Colonic mucosa (tissue), 4 donors: ENCODE results near the gene ANAPC16. TPM values are rescaled to one million over a fixed set of nuclear protein-coding genes. Genes with fewer than 3 reads are reported as not detected.

Experiments
- DNase-seq: peaks from one replicate; pipeline ENCODE4 v3.0.0-alpha.2; 2020
- H3K27ac ChIP-seq: fragments of 200-600 bp; one replicate; pipeline ENCODE4 v1.8.0; 2021
- H3K27me3 ChIP-seq: fragments of 200-600 bp; one replicate; pipeline ENCODE4 v1.8.0; 2021
- H3K36me3 ChIP-seq: fragments of 200-600 bp; one replicate; pipeline ENCODE4 v1.8.0; 2021
- H3K4me1 ChIP-seq: fragments of 200-600 bp; one replicate; pipeline ENCODE4 v1.8.0; 2021; ENCODE audit warnings: mild to moderate bottlenecking
- H3K4me3 ChIP-seq: fragments of 200-600 bp; one replicate; pipeline ENCODE4 v1.8.0; 2021
- H3K9ac ChIP-seq, 2 donors: one replicate each; pipeline ENCODE4 v1.7.0; 2013; ENCODE audit warnings: control low read depth in 2 of 2, low read depth in 2 of 2, low read length in 2 of 2
- H3K9me3 ChIP-seq: fragments of 200-600 bp; one replicate; pipeline ENCODE4 v1.8.0; 2021
- intact Hi-C: fragments of 100-400 bp; cut with DNase I; formaldehyde crosslinking; loops from one replicate; pipeline ENCODE4 v1.14.1; 2022
- total RNA-seq, 2 donors: library from RNA; stranded (reverse); fragmentation: NEBNext Ultra II Directional in 1 of 2; extraction: Animal tissue kit (Norgen Biotek cat#: 25700) in 1 of 2; gene quantifications; one replicate each; pipeline ENCODE4 v1.2.1, GENCODE V29; 2021
- TF ChIP-seq, protein P1 (sequence below): fragments of 200-600 bp; IDR thresholded peaks from one replicate; pipeline ENCODE4 v1.8.0; 2022; ENCODE audit warnings: antibody characterized with exemption, mild to moderate bottlenecking
- donor health status: healthy.
- donor health status: DM: no; HTN: no; CAD: no.
- donor health status: DM: no; HTN: no; CAD: no.

Gene ANAPC16
- total RNA-seq, 2 donors from 2014 or later: 63.2 to 85.2 TPM

- H3K36me3 ChIP-seq: no peaks in the 10 kb centered on the region
- TF ChIP-seq, protein P1, sequence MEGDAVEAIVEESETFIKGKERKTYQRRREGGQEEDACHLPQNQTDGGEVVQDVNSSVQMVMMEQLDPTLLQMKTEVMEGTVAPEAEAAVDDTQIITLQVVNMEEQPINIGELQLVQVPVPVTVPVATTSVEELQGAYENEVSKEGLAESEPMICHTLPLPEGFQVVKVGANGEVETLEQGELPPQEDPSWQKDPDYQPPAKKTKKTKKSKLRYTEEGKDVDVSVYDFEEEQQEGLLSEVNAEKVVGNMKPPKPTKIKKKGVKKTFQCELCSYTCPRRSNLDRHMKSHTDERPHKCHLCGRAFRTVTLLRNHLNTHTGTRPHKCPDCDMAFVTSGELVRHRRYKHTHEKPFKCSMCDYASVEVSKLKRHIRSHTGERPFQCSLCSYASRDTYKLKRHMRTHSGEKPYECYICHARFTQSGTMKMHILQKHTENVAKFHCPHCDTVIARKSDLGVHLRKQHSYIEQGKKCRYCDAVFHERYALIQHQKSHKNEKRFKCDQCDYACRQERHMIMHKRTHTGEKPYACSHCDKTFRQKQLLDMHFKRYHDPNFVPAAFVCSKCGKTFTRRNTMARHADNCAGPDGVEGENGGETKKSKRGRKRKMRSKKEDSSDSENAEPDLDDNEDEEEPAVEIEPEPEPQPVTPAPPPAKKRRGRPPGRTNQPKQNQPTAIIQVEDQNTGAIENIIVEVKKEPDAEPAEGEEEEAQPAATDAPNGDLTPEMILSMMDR: no peak
- peak overlapping the region in 1 of 2 donors; percentile 41 for H3K9ac ChIP-seq
- no peak for DNase-seq
- H3K4me3 ChIP-seq: no peak overlapping the region
- peaks cover 11% of the 10 kb centered on the region for H3K4me1 ChIP-seq
- no peaks in the 10 kb centered on the region for H3K27me3 ChIP-seq
- intact Hi-C loops: no loop called here
- peak overlapping the region; percentile 8 for H3K27ac ChIP-seq
- no peaks in the 10 kb centered on the region for H3K9me3 ChIP-seq
These were observed 2.5 kb downstream of the ANAPC16 start for GRCh38 chr10:72218325-72218724.

- Histone ChIP-seq H3K27me3 (no peaks in the 10 kb centered on the region), H3K27ac (peak overlapping the region; percentile 8), H3K9me3 (no peaks in the 10 kb centered on the region), H3K4me1 (peaks cover 11% of the 10 kb centered on the region), H3K36me3 (no peaks in the 10 kb centered on the region), H3K4me3 (no peak overlapping the region), H3K9ac (no peak overlapping the region)
- TF ChIP-seq, protein P1: no peak
- no peak for DNase-seq
- intact Hi-C loops: no loop called here
These were observed 2.9 kb downstream of the ANAPC16 start for GRCh38 chr10:72218726-72219125.

- TF ChIP-seq, protein P1: no peak
- no peak overlapping the region for H3K4me3 ChIP-seq
- H3K36me3 ChIP-seq: no peaks in the 10 kb centered on the region
- H3K27ac ChIP-seq: no peak overlapping the region
- H3K9ac ChIP-seq: no peak overlapping the region
- no peak for DNase-seq
- no peaks in the 10 kb centered on the region for H3K27me3 ChIP-seq
- intact Hi-C loops: no loop called here
- no peaks in the 10 kb centered on the region for H3K9me3 ChIP-seq
- peaks cover 11% of the 10 kb centered on the region for H3K4me1 ChIP-seq
These were observed 3.5 kb downstream of the ANAPC16 start for GRCh38 chr10:72219235-72219814.

- no peak for DNase-seq
- TF ChIP-seq, protein P1: no peak
- H3K36me3 ChIP-seq: no peaks in the 10 kb centered on the region
- H3K4me1 ChIP-seq: peaks cover 11% of the 10 kb centered on the region
- H3K9ac ChIP-seq: no peak overlapping the region
- H3K27ac ChIP-seq: no peak overlapping the region
- H3K27me3 ChIP-seq: no peaks in the 10 kb centered on the region
- no peak overlapping the region for H3K4me3 ChIP-seq
- intact Hi-C loops: loop anchor here (5.0 to 10.0 kb wide), 3 partner anchors 96 to 316 kb away; no protein-coding TSS in a partner anchor
- no peaks in the 10 kb centered on the region for H3K9me3 ChIP-seq
These were observed 4.8 kb downstream of the ANAPC16 start for GRCh38 chr10:72220637-72221036.

GRCh38 chr10:72221278-72221677 lies 5.5 kb downstream of the ANAPC16 start:
- H3K4me3 ChIP-seq: no peak overlapping the region
- TF ChIP-seq, protein P1: no peak
- H3K27me3 ChIP-seq: no peaks in the 10 kb centered on the region
- H3K9ac ChIP-seq: no peak overlapping the region
- H3K27ac ChIP-seq: no peak overlapping the region
- no peaks in the 10 kb centered on the region for H3K9me3 ChIP-seq
- H3K4me1 ChIP-seq: peaks cover 11% of the 10 kb centered on the region
- no peaks in the 10 kb centered on the region for H3K36me3 ChIP-seq
- no peak for DNase-seq
- intact Hi-C loops: loop anchor here (5.0 to 10.0 kb wide), 3 partner anchors 96 to 316 kb away; no protein-coding TSS in a partner anchor
